Adrenal gland (tissue), 12 donors: ENCODE measurements around the gene NANOS3. TPM values are rescaled to one million over a fixed set of nuclear protein-coding genes. Genes with fewer than 3 reads are reported as not detected.

ENCODE experiments used
- DNase-seq, 7 donors: peaks; one replicate each; pipeline ENCODE4 v3.0.0-alpha.2; 2019 to 2020
- H3K27ac ChIP-seq, 5 donors: fragments of 200-600 bp; sonication (generic) in 4 of 5; 1 replicate in 3 of 5; 2 replicates in 2 of 5; pipeline versions ENCODE4 v1.5.1 to v1.8.0; 2016 to 2020; ENCODE audit warnings: mild to moderate bottlenecking in 1 of 5
- H3K27me3 ChIP-seq: fragments of 200-600 bp; 2 replicates; pipeline ENCODE4 v1.8.0; 2021
- H3K36me3 ChIP-seq, 2 donors: fragments of 200-600 bp; replicated peaks in 1 of 2; 1 replicate in 1 of 2; 2 replicates in 1 of 2; pipeline versions ENCODE4 v1.5.1 to v1.8.0; 2018 to 2022
- H3K4me1 ChIP-seq, 2 donors: fragments of 200-600 bp; replicated peaks in 1 of 2; 1 replicate in 1 of 2; 2 replicates in 1 of 2; pipeline versions ENCODE4 v1.5.1 to v1.8.0; 2018 to 2021
- H3K4me3 ChIP-seq, 4 donors: fragments of 200-600 bp; sonication (generic) in 3 of 4; one replicate each; pipeline ENCODE4 v1.5.1; 2016 to 2018
- H3K9me3 ChIP-seq, 3 donors: fragments of 200-600 bp; sonication (generic) in 1 of 3; replicated peaks in 1 of 3; 1 replicate in 2 of 3; 2 replicates in 1 of 3; pipeline versions ENCODE4 v1.5.1 to v1.8.0; 2016 to 2021
- POLR2A ChIP-seq, 2 donors: fragments of 450-650 bp; IDR thresholded peaks; one replicate each; pipeline ENCODE4 v1.6.1; 2017; ENCODE audit warnings: antibody characterized with exemption in 2 of 2, mild to moderate bottlenecking in 2 of 2, moderate library complexity in 1 of 2
- WGBS, 4 donors: extraction: QIAGEN DNeasy Blood & Tissue Kit in 2 of 4; methylation state at CpG; one replicate each; pipeline versions ENCODE4 v1.1.5 to v1.1.7; 2013 to 2017; 5-methylcytosine and 5-hydroxymethylcytosine counted together
- intact Hi-C, 2 donors: fragments of 100-400 bp; cut with DNase I; formaldehyde crosslinking; loops; one replicate each; pipeline versions ENCODE4 v1.14.1 to v1.15.0; 2022 to 2023
- polyA plus RNA-seq, 3 donors: library from polyadenylated mRNA; stranded (reverse); fragments of 200-250 nt in 2 of 3; fragments of 350-450 nt in 1 of 3; fragmentation: Illumina TruSeq in 1 of 3; extraction: RNeasy Lipid Tissue Mini Kit (QIAGEN cat#74804) in 1 of 3; gene quantifications; one replicate each; pipeline ENCODE4 v1.2.3, GENCODE V29; 2013 to 2014
- total RNA-seq, 9 donors: library from RNA; depleted of rRNA in 4 of 9; stranded (reverse); fragments of >200 nt in 4 of 9; fragments of 120-200 nt in 1 of 9; fragmentation: NEBNext Ultra II Directional in 1 of 9; extraction: Animal tissue kit (Norgen Biotek cat#: 25700) in 1 of 9; gene quantifications; one replicate each; pipeline versions ENCODE4 v1.1.0 to v1.2.4, GENCODE V29; 2013 to 2023
- TF ChIP-seq, protein P1 (sequence below), 6 experiments: fragments of 450-650 bp in 4 of 6; fragments of 200-600 bp in 2 of 6; sonication (generic) in 1 of 6; IDR thresholded peaks; 1 replicate in 5 of 6; 2 replicates in 1 of 6; pipeline versions ENCODE4 v1.5.1 to v1.8.0; 2016 to 2021; ENCODE audit warnings: antibody characterized with exemption in 6 of 6, mild to moderate bottlenecking in 2 of 6, moderate library complexity in 1 of 6
- donor health status: healthy with polysubstance abuse.
- donor health status: Bipolar disorder and iron deficiency.
- donor health status: DM: yes; HTN: yes; CAD: no.
- donor health status: DM: no; HTN: no; CAD: no.
- donor health status: DM: no; HTN: no; CAD: no.
- donor health status: DM: yes; HTN: yes; CAD: no.

The NANOS3 gene
- total and polyA plus RNA-seq, 12 donors: 0.28 to 1.9 (median 1.3) TPM; not detected in 8

DNA sequence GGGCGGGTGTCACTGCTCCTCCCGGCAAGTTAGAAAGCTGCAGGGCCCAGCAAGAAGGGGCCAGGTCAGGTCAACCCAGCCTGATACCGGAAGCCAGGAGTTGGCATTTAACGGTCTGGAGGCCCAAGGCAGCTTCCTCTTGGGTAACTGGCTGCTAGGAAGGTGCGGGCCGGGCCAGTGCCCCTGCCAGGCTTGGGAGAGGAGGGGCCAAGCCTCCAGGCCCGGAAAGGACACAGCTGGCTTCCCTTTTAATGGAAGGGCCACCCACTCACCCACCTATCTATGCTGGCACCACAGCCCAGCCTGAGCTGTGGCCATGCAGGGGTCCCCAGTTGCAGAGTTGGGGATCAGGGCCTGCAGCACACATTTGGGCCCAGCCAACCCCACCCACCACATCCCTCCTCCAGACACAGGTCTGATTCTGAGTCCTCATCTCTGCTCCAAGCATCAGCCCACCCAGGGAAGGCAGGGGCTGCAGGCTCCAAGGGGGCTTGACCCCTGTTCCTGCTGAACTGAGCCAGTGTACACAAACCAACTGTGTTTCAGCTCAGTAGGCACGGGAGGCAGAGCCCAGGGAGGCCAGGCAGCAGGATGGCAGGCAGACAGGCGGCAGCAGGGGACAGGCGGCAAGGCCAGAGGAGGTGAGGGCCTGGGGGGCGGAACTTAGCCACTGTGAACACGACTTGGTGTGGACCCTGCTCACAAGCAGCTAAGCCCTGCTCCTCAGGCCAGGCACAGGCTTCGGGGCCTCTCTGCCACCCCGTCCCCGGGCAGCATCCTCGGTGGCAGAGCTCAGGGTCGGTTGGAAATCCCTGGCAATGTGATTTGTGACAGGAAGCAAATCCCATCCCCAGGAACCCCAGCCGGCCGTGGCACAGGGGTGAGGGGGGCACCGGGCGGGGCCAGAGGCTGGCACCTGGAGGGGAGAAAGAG, 40.9 kb upstream of the NANOS3 start:
- H3K9me3 ChIP-seq: no peaks in the 10 kb centered on the region
- WGBS, 4 donors: 46 to 65% (median 52%) methylated on average over 15 to 21 of the region's 21 CpGs
- intact Hi-C loops: no loop called here

DNA sequence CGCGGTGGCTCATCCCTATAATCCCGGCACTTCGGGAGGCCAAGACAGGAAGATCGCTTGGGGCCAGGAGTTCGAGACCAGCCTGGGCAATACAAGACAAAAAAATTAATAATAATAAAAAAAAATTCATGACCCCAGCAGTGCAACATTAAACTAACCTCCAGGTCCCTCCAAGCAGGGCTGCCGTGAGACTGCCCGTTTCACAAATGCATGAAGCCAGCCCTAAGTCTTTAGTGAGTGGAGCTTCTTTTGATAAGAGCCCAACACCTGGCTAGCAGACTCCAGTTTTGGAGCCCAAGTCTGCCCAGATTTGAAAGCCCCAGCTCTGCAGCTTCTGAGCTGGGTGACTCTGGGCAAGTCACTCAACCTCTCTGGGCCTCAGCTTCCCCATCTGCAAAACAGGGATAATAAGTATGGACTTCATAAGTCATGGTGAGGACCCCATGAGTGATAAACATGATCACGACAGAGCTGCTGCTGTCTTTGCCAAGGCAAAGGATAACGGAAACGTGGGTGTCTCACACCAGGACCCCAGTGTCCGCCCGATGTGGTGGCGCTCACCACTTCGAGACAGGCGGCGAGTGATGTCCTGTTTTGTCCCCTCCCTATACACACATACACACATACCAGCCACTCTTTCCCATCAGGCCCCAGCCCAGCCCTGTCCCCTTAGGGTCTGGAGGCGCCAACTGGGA, 38.4 kb upstream of the NANOS3 start:
- WGBS, 4 donors: 52 to 59% (median 54%) methylated on average over 14 to 18 of the region's 18 CpGs
- TF ChIP-seq, protein P1, sequence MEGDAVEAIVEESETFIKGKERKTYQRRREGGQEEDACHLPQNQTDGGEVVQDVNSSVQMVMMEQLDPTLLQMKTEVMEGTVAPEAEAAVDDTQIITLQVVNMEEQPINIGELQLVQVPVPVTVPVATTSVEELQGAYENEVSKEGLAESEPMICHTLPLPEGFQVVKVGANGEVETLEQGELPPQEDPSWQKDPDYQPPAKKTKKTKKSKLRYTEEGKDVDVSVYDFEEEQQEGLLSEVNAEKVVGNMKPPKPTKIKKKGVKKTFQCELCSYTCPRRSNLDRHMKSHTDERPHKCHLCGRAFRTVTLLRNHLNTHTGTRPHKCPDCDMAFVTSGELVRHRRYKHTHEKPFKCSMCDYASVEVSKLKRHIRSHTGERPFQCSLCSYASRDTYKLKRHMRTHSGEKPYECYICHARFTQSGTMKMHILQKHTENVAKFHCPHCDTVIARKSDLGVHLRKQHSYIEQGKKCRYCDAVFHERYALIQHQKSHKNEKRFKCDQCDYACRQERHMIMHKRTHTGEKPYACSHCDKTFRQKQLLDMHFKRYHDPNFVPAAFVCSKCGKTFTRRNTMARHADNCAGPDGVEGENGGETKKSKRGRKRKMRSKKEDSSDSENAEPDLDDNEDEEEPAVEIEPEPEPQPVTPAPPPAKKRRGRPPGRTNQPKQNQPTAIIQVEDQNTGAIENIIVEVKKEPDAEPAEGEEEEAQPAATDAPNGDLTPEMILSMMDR (IDR thresholded peaks at IDR 0.05): no peak
- peak in 1 of 2 donors; percentile 46 for TF ChIP-seq POLR2A (IDR thresholded peaks at IDR 0.05)
- H3K27ac ChIP-seq: peak overlapping the region; percentile 88 to 98 (median 90)
- no peaks in the 10 kb centered on the region for H3K9me3 ChIP-seq
- intact Hi-C loops: no loop called here
- H3K4me1 ChIP-seq: peaks cover 35 to 78% of the 10 kb centered on the region in 2 donors
- peaks cover 0 to 23% of the 10 kb centered on the region in 2 donors for H3K36me3 ChIP-seq
- H3K27me3 ChIP-seq: no peaks in the 10 kb centered on the region
- DNase-seq: no peak
- H3K4me3 ChIP-seq: peak overlapping the region in 1 of 4 donors; percentile 98

More for the DNA sequence above, 40.9 kb upstream of the NANOS3 start:
- peak in 5 of 7 donors; percentile 39 to 82 (median 71) for DNase-seq
- no peak for TF ChIP-seq POLR2A (IDR thresholded peaks at IDR 0.05)
- TF ChIP-seq, protein P1 (IDR thresholded peaks at IDR 0.05): no peak
- H3K36me3 ChIP-seq: peaks cover 0 to 23% of the 10 kb centered on the region in 2 donors
- H3K4me1 ChIP-seq: peaks cover 23 to 74% of the 10 kb centered on the region in 2 donors
- H3K27ac ChIP-seq: peak overlapping the region; percentile 67 to 95 (median 85)
- H3K27me3 ChIP-seq: no peaks in the 10 kb centered on the region
- no peak overlapping the region for H3K4me3 ChIP-seq

DNA sequence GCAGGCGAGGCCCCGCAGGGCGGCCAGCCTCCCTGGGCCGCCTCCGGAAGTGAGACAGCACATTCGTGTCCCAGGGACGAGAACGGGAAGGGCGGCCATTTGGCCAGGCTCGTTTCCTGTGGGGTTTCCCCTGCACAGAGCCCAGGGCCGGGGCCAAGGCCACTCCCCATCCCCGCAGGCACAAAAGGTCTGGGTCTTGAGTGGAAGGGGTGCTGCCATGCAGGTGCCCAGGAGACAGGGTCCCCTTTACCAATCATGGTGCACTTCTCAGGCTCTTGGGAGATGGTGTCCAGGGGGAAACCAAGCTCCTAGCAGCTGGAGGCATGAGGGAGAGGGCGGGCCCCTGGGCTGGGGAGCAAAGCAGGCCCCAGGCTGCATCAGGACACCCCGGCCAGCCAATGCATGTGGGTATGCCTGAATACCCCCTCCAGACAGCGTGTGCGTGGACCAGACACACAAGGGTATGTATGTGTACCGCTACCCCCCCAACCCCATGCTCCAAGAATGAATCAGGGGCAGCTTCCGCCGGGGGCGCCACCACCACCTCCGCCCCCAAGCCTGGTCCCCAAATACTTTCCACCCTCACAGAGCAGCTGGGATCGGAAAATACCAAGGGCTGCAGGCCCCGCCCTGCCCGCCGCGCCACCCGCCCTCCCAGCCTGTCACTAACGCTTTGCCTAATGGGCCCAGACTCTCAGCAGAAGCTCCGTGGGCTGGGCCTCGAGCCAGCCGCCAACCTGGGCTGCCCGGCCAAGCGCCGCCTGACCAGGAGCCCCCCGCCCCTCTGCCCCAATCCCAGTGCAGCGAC, 37.6 kb upstream of the NANOS3 start:
- DNase-seq: peak; percentile 81 to 95 (median 88)
- peak overlapping the region in 2 of 4 donors; percentile 2 to 98 for H3K4me3 ChIP-seq
- peaks cover 29 to 72% of the 10 kb centered on the region in 2 donors for H3K4me1 ChIP-seq
- peak overlapping the region; percentile 88 to 98 (median 90) for H3K27ac ChIP-seq
- WGBS, 4 donors: 5 to 26% (median 18%) methylated on average over 12 to 36 of the region's 36 CpGs
- H3K9me3 ChIP-seq: no peaks in the 10 kb centered on the region
- no peaks in the 10 kb centered on the region for H3K27me3 ChIP-seq
- intact Hi-C loops: no loop called here
- H3K36me3 ChIP-seq: peaks cover 0 to 20% of the 10 kb centered on the region in 2 donors
- TF ChIP-seq POLR2A (IDR thresholded peaks at IDR 0.05): peak in 1 of 2 donors; percentile 56
- TF ChIP-seq, protein P1 (IDR thresholded peaks at IDR 0.05): no peak
